SJSA1 (cell line): Measurements from ENCODE around the gene DUSP18. TPM values are rescaled to one million over a fixed set of nuclear protein-coding genes. Genes with fewer than 3 reads are reported as not detected.
"Not testable (repeated sequence)": the region's sequence is repeated elsewhere in the genome, so short reads cannot be mapped to it uniquely, and the experiment has no call there.

ENCODE experiments used
- DNase-seq, 2 experiments: peaks; one replicate each; pipeline ENCODE4 v3.0.0-alpha.2; 2015 to 2020; ENCODE audit warnings: low spot score in 2 of 2, low read depth in 1 of 2
- H3K27ac ChIP-seq: fragments of 250-450 bp; sonication (Bioruptor Pico); 2 replicates; pipeline ENCODE4 v1.5.1; 2020; ENCODE audit warnings: mild to moderate bottlenecking, moderate library complexity
- H3K27me3 ChIP-seq: fragments of 250-450 bp; sonication (Bioruptor Pico); replicated peaks from 2 replicates; pipeline ENCODE4 v1.5.1; 2020; ENCODE audit warnings: mild to moderate bottlenecking, moderate library complexity
- H3K36me3 ChIP-seq: fragments of 250-450 bp; sonication (Bioruptor Pico); 2 replicates; pipeline ENCODE4 v1.5.1; 2020; ENCODE audit warnings: mild to moderate bottlenecking
- H3K4me1 ChIP-seq: fragments of 250-450 bp; sonication (Bioruptor Pico); replicated peaks from 2 replicates; pipeline ENCODE4 v1.6.1; 2021; ENCODE audit warnings: mild to moderate bottlenecking
- H3K4me3 ChIP-seq: fragments of 250-450 bp; sonication (Bioruptor Pico); 2 replicates; pipeline ENCODE4 v1.5.1; 2020; ENCODE audit warnings: mild to moderate bottlenecking
- H3K9me3 ChIP-seq: fragments of 250-450 bp; sonication (Bioruptor Pico); replicated peaks from 2 replicates; pipeline ENCODE4 v1.5.1; 2020; ENCODE audit warnings: mild to moderate bottlenecking
- total RNA-seq: library from RNA; depleted of rRNA; stranded (reverse); fragments of >200 nt; shearing (Covaris generic); gene quantifications from 2 replicates; pipeline ENCODE4 v1.2.3, GENCODE V29; 2014

The DUSP18 gene
- total RNA-seq, 1 experiment from 2014 or later: 4.8 TPM

GRCh38 chr22:30640839-30641430 lies 26.7 kb downstream of the DUSP18 start:
- Histone ChIP-seq H3K27ac (no peak overlapping the region), H3K4me3 (no peak overlapping the region), H3K4me1 (peaks cover 11% of the 10 kb centered on the region), H3K36me3 (no peaks in the 10 kb centered on the region; the same call in 1 of the 2 replicates), H3K9me3 (no peaks in the 10 kb centered on the region), H3K27me3 (no peaks in the 10 kb centered on the region)
- no peak for DNase-seq

- Histone ChIP-seq H3K27me3 (no peaks in the 10 kb centered on the region), H3K36me3 (peaks cover 3% of the 10 kb centered on the region; the same call in 1 of the 2 replicates), H3K4me1 (peaks cover 16% of the 10 kb centered on the region), H3K27ac (no peak overlapping the region), H3K4me3 (no peak overlapping the region), H3K9me3 (no peaks in the 10 kb centered on the region)
- DNase-seq: no peak
These were observed 27.3 kb downstream of the DUSP18 start for GRCh38 chr22:30640361-30640760.

GRCh38 chr22:30637701-30638114 lies 30.0 kb downstream of the DUSP18 start:
- no peak for DNase-seq
- Histone ChIP-seq H3K27me3 (no peaks in the 10 kb centered on the region), H3K4me1 (peaks cover 27% of the 10 kb centered on the region), H3K36me3 (peaks cover 3% of the 10 kb centered on the region; the same call in 1 of the 2 replicates), H3K27ac (no peak overlapping the region), H3K9me3 (no peaks in the 10 kb centered on the region), H3K4me3 (no peak overlapping the region)

GRCh38 chr22:30636226-30637077 lies 31.2 kb downstream of the DUSP18 start:
- no peak for DNase-seq
- no peaks in the 10 kb centered on the region for H3K9me3 ChIP-seq
- H3K27ac ChIP-seq: peak overlapping the region; percentile 44
- peak overlapping the region; percentile 57 for H3K4me3 ChIP-seq
- H3K4me1 ChIP-seq: peaks cover 27% of the 10 kb centered on the region
- no peaks in the 10 kb centered on the region for H3K27me3 ChIP-seq
- peaks cover 3% of the 10 kb centered on the region; the same call in 1 of the 2 replicates for H3K36me3 ChIP-seq

GRCh38 chr22:30635273-30636225 lies 32.1 kb downstream of the DUSP18 start, which contains the start of gene SLC35E4:
Gene SLC35E4, plus strand, starts transcription at chr22:30635781. Its CDS starts 670 bp downstream, at chr22:30636451.
- H3K36me3 ChIP-seq: peaks cover 3% of the 10 kb centered on the region; the same call in 1 of the 2 replicates
- H3K27ac ChIP-seq: peak within 1 kb of the TSS; percentile 44
- peak; percentile 72 to 96 for DNase-seq
- peak within 1 kb of the TSS; percentile 57 for H3K4me3 ChIP-seq
- H3K9me3 ChIP-seq: no peaks in the 10 kb centered on the region
- H3K4me1 ChIP-seq: peaks cover 27% of the 10 kb centered on the region
- H3K27me3 ChIP-seq: no peaks in the 10 kb centered on the region

GRCh38 chr22:30634471-30635233 lies 33.0 kb downstream of the DUSP18 start:
- Histone ChIP-seq H3K27ac (no peak overlapping the region), H3K4me3 (peak overlapping the region; percentile 57), H3K27me3 (no peaks in the 10 kb centered on the region), H3K9me3 (no peaks in the 10 kb centered on the region), H3K36me3 (peaks cover 3% of the 10 kb centered on the region; the same call in 1 of the 2 replicates), H3K4me1 (peaks cover 27% of the 10 kb centered on the region)
- DNase-seq: peak; percentile 68 to 83

- H3K27me3 ChIP-seq, H3K9me3 ChIP-seq, DNase-seq, H3K4me3 ChIP-seq, H3K27ac ChIP-seq, H3K36me3 ChIP-seq: not testable (repeated sequence)
- peaks cover 21% of the 10 kb centered on the region for H3K4me1 ChIP-seq
These were observed 36.2 kb downstream of the DUSP18 start for GRCh38 chr22:30631469-30631868.

- Histone ChIP-seq H3K9me3 (no peaks in the 10 kb centered on the region), H3K27ac (no peak overlapping the region), H3K4me1 (no peaks in the 10 kb centered on the region), H3K4me3 (no peak overlapping the region), H3K36me3 (no peaks in the 10 kb centered on the region), H3K27me3 (no peaks in the 10 kb centered on the region)
- no peak for DNase-seq
These were observed 39.2 kb downstream of the DUSP18 start for GRCh38 chr22:30628491-30628890.

- DNase-seq: no peak
- no peaks in the 10 kb centered on the region for H3K4me1 ChIP-seq
- H3K27ac ChIP-seq: no peak overlapping the region
- H3K4me3 ChIP-seq: no peak overlapping the region
- H3K27me3 ChIP-seq: no peaks in the 10 kb centered on the region
- H3K36me3 ChIP-seq: no peaks in the 10 kb centered on the region
- H3K9me3 ChIP-seq: no peaks in the 10 kb centered on the region
These were observed 40.2 kb downstream of the DUSP18 start for GRCh38 chr22:30627471-30627870.

- H3K4me1 ChIP-seq: no peaks in the 10 kb centered on the region
- no peaks in the 10 kb centered on the region for H3K27me3 ChIP-seq
- no peak overlapping the region for H3K27ac ChIP-seq
- H3K9me3 ChIP-seq: no peaks in the 10 kb centered on the region
- no peak for DNase-seq
- no peaks in the 10 kb centered on the region for H3K36me3 ChIP-seq
- H3K4me3 ChIP-seq: no peak overlapping the region
These were observed 41.3 kb downstream of the DUSP18 start for GRCh38 chr22:30626413-30626812.

GRCh38 chr22:30619909-30620308 lies 47.8 kb downstream of the DUSP18 start:
- not testable (repeated sequence) for H3K27me3 ChIP-seq, H3K27ac ChIP-seq, DNase-seq, H3K4me3 ChIP-seq, H3K36me3 ChIP-seq, H3K9me3 ChIP-seq, H3K4me1 ChIP-seq

GRCh38 chr22:30617819-30618218 lies 49.9 kb downstream of the DUSP18 start:
- no peak overlapping the region for H3K4me3 ChIP-seq
- H3K27me3 ChIP-seq: no peaks in the 10 kb centered on the region
- H3K27ac ChIP-seq: no peak overlapping the region
- no peak for DNase-seq
- H3K4me1 ChIP-seq: no peaks in the 10 kb centered on the region
- no peaks in the 10 kb centered on the region for H3K36me3 ChIP-seq
- H3K9me3 ChIP-seq: no peaks in the 10 kb centered on the region

GRCh38 chr22:30615543-30615954 lies 52.1 kb downstream of the DUSP18 start:
- H3K27me3 ChIP-seq: no peaks in the 10 kb centered on the region
- no peak overlapping the region for H3K4me3 ChIP-seq
- H3K36me3 ChIP-seq: no peaks in the 10 kb centered on the region
- no peak for DNase-seq
- no peaks in the 10 kb centered on the region for H3K9me3 ChIP-seq
- no peak overlapping the region for H3K27ac ChIP-seq
- no peaks in the 10 kb centered on the region for H3K4me1 ChIP-seq
